Stomach (tissue), 4 donors: ENCODE measurements around the gene PHF20.

Source experiments
- CTCF ChIP-seq, 7 experiments: fragments of 450-650 bp in 4 of 7; fragments of 200-600 bp in 3 of 7; sonication (generic) in 3 of 7; IDR thresholded peaks; one replicate each; pipeline ENCODE4 v1.5.1; 2016 to 2019; ENCODE audit warnings: antibody characterized with exemption in 7 of 7, control low read depth in 2 of 7, mild to moderate bottlenecking in 1 of 7
- POLR2A ChIP-seq, 4 donors: fragments of 450-650 bp; IDR thresholded peaks; one replicate each; pipeline ENCODE4 v1.6.1; 2016; ENCODE audit warnings: antibody characterized with exemption in 4 of 4, control low read depth in 2 of 4, mild to moderate bottlenecking in 1 of 4, moderate library complexity in 1 of 4
- POLR2AphosphoS5 ChIP-seq, 3 donors: sonication (generic); formaldehyde crosslinking; IDR thresholded peaks; one replicate each; pipeline ENCODE4 v1.6.1; 2016; ENCODE audit warnings: antibody characterized with exemption in 3 of 3

GRCh38 chr20:35975576-35976373, 204.0 kb downstream of the PHF20 start:
- TF ChIP-seq POLR2AphosphoS5 (IDR thresholded peaks at IDR 0.05) (no peak), CTCF (IDR thresholded peaks at IDR 0.05) (no peak), POLR2A (IDR thresholded peaks at IDR 0.05) (no peak)
